Esophagus muscularis mucosa (tissue), 4 donors: ENCODE data around the gene UTP11. TPM values are rescaled to one million over a fixed set of nuclear protein-coding genes. Genes with fewer than 3 reads are reported as not detected.
"Not testable (repeated sequence)": the region's sequence is repeated elsewhere in the genome, so short reads cannot be mapped to it uniquely, and the experiment has no call there.

Experiments
- DNase-seq: peaks from one replicate; pipeline ENCODE4 v3.0.0-alpha.2; 2017; ENCODE audit errors: extremely low spot score
- H3K27ac ChIP-seq, 4 donors: fragments of 200-600 bp; sonication (generic); replicated peaks in 1 of 4; 1 replicate in 3 of 4; 2 replicates in 1 of 4; pipeline ENCODE4 v1.5.1; 2016 to 2019; ENCODE audit warnings: mild to moderate bottlenecking in 1 of 4
- H3K27me3 ChIP-seq, 4 donors: fragments of 200-600 bp; sonication (generic); one replicate each; pipeline versions ENCODE4 v1.5.1 to v1.6.0; 2016 to 2019
- H3K36me3 ChIP-seq, 4 donors: fragments of 200-600 bp; sonication (generic); one replicate each; pipeline ENCODE4 v1.5.1; 2016 to 2019
- H3K4me1 ChIP-seq, 4 donors: fragments of 200-600 bp; sonication (generic); one replicate each; pipeline ENCODE4 v1.5.1; 2016 to 2019
- H3K4me3 ChIP-seq, 4 donors: fragments of 200-600 bp; sonication (generic); 1 replicate in 2 of 4; 2 replicates in 2 of 4; pipeline ENCODE4 v1.5.1; 2016 to 2019; ENCODE audit warnings: mild to moderate bottlenecking in 4 of 4, moderate library complexity in 1 of 4
- H3K9me3 ChIP-seq, 4 donors: fragments of 200-600 bp; sonication (generic); 1 replicate in 3 of 4; 2 replicates in 1 of 4; pipeline ENCODE4 v1.5.1; 2016 to 2019
- EP300 ChIP-seq: sonication (generic); formaldehyde crosslinking; IDR thresholded peaks from one replicate; pipeline ENCODE4 v1.6.1; 2017; ENCODE audit warnings: antibody characterized with exemption
- POLR2A ChIP-seq: fragments of 450-650 bp; IDR thresholded peaks from one replicate; pipeline ENCODE4 v1.6.1; 2017; ENCODE audit warnings: antibody characterized with exemption, moderate library complexity, mild to moderate bottlenecking, low read depth
- POLR2AphosphoS5 ChIP-seq, 2 donors: sonication (generic); formaldehyde crosslinking; IDR thresholded peaks; one replicate each; pipeline ENCODE4 v1.6.1; 2017; ENCODE audit warnings: antibody characterized with exemption in 2 of 2
- WGBS: methylation state at CpG from one replicate; pipeline ENCODE4 v1.1.5; 2018; 5-methylcytosine and 5-hydroxymethylcytosine counted together
- intact Hi-C: fragments of 100-400 bp; cut with DNase I; formaldehyde crosslinking; loops from one replicate; pipeline ENCODE4 v1.15.1; 2023
- total RNA-seq, 4 donors: library from RNA; depleted of rRNA; stranded (reverse); fragments of >200 nt; gene quantifications; one replicate each; pipeline versions ENCODE4 v1.1.0 to v1.2.1, GENCODE V29; 2016
- TF ChIP-seq, protein P1 (sequence below), 3 experiments: fragments of 200-600 bp in 2 of 3; fragments of 450-650 bp in 1 of 3; sonication (generic) in 2 of 3; IDR thresholded peaks; one replicate each; pipeline ENCODE4 v1.5.1; 2017 to 2019; ENCODE audit warnings: antibody characterized with exemption in 3 of 3, mild to moderate bottlenecking in 2 of 3, moderate library complexity in 1 of 3

Gene UTP11, protein sequence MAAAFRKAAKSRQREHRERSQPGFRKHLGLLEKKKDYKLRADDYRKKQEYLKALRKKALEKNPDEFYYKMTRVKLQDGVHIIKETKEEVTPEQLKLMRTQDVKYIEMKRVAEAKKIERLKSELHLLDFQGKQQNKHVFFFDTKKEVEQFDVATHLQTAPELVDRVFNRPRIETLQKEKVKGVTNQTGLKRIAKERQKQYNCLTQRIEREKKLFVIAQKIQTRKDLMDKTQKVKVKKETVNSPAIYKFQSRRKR
- total RNA-seq = 10 to 100 TPM; 39.7 to 55.8 (median 42.4) TPM

DNA sequence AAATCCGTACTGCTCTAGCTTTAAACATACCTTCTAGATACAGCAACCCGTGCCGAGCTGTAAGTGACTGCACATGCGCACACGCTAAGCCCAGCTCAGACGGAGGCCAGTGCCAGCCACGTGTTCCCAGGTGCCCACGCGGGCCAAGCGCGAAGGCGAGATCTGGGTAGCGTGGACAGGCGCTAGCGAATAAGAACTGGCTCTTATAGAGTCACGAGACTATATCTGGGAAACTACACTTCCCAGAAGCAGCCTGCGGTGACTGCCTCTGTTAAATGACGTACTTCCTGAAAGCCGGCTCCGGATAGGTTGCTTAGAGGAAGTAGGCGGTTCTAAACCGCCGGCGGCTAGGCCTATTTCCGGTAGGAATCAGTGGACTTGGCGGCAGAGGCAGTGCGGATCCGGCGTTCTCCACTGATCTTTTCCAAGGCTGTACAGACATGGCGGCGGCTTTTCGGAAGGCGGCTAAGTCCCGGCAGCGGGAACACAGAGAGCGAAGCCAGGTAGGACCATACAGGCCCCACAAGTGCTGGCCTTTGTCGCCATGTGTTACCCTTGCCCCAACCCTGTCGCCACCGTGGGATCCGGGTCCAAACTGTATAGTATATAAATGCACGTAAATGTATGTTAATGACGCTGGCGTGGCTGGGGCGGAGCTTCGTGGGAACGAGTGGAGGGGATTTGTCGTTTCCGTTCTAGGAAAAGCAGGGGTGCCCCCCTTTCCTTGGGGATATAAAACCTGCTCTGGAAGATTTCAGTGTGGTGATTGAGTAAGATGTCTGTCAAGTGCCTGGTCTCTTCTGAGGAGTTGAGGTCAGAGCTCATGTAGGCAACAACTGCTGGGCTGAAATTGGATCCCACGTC lies at the start of gene UTP11:
Gene UTP11, plus strand, starts transcription at position 372 of the 864 bp plus-strand sequence. Its CDS starts 69 bp downstream, at position 441.
- under 1% methylated on average over 33 of the region's 49 CpGs for WGBS
- intact Hi-C loops = no loop called here
- H3K9me3 ChIP-seq = no peaks in the 10 kb centered on the region
- no peaks in the 10 kb centered on the region for H3K27me3 ChIP-seq
- peak within 1 kb of the TSS; percentile 84 to 96 (median 92) for H3K27ac ChIP-seq
- peak within 1 kb of the TSS; percentile 61 to 84 (median 76) for H3K4me3 ChIP-seq
- peaks cover 42 to 53% (median 50%) of the 10 kb centered on the region in 4 donors for H3K4me1 ChIP-seq
- H3K36me3 ChIP-seq = peaks cover 0 to 14% (median 8%) of the 10 kb centered on the region in 4 donors
- TF ChIP-seq EP300 = no peak
- TF ChIP-seq, protein P1, sequence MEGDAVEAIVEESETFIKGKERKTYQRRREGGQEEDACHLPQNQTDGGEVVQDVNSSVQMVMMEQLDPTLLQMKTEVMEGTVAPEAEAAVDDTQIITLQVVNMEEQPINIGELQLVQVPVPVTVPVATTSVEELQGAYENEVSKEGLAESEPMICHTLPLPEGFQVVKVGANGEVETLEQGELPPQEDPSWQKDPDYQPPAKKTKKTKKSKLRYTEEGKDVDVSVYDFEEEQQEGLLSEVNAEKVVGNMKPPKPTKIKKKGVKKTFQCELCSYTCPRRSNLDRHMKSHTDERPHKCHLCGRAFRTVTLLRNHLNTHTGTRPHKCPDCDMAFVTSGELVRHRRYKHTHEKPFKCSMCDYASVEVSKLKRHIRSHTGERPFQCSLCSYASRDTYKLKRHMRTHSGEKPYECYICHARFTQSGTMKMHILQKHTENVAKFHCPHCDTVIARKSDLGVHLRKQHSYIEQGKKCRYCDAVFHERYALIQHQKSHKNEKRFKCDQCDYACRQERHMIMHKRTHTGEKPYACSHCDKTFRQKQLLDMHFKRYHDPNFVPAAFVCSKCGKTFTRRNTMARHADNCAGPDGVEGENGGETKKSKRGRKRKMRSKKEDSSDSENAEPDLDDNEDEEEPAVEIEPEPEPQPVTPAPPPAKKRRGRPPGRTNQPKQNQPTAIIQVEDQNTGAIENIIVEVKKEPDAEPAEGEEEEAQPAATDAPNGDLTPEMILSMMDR (IDR thresholded peaks at IDR 0.05) = peak in 1 of 3 experiments; percentile 4
- peak; percentile 92 to 95 for TF ChIP-seq POLR2AphosphoS5 (IDR thresholded peaks at IDR 0.05)
- TF ChIP-seq POLR2A = peak; percentile 65
- DNase-seq = peak; percentile 98

DNA sequence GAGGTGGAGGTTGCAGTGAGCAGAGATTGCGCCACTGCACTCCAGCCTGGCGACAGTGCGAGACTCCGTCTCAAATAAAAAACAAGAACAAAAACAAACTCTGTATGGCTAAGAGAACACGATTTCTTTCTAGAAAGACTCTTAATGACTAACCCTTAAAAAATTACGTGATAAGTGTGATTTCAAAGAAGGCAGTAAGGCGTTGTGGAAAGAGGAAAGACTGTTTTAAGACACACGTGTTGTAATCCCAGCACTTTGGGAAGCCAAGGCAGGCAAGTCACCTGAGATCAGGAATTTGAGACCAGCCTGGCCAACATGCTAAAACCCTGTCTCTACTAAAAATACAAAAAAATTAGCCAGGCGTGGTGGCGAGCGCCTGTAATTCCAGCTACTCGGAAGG lies 48.4 kb upstream of the UTP11 start:
- intact Hi-C loops, DNase-seq, H3K9me3 ChIP-seq, H3K27ac ChIP-seq, H3K4me3 ChIP-seq, H3K27me3 ChIP-seq, H3K4me1 ChIP-seq: not testable (repeated sequence)
- H3K36me3 ChIP-seq = peaks cover 55 to 96% (median 84%) of the 10 kb centered on the region in 4 donors
- 86% methylated on average over 12 of the region's 12 CpGs for WGBS

DNA sequence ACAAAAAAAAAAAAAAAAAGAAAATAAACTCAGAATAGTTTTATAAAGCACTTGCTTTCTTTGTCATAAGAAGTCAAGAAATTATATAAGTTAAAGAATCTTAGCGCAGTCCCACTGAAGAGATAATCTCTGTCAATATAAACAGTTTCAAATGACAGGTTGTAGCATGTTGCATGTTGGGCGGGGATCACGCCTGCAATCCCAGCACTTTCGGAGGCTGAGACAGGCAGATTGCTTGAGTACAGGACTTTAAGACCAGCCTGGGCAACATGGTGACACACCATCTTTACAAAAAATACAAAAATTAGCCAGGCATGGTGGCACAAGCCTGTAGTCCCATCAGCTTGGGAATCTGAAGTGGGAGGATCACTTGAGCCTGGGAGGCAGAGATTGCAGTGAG lies 47.2 kb upstream of the UTP11 start:
- H3K9me3 ChIP-seq = no peaks in the 10 kb centered on the region
- no peaks in the 10 kb centered on the region for H3K27me3 ChIP-seq
- WGBS = 94% methylated on average over 4 of the region's 4 CpGs
- peaks cover 0 to 13% (median 6%) of the 10 kb centered on the region in 4 donors for H3K4me1 ChIP-seq
- DNase-seq = no peak
- peaks cover 46 to 95% (median 83%) of the 10 kb centered on the region in 4 donors for H3K36me3 ChIP-seq
- no peak overlapping the region for H3K27ac ChIP-seq
- TF ChIP-seq POLR2A (no peak), EP300 (no peak), POLR2AphosphoS5 (IDR thresholded peaks at IDR 0.05) (no peak)
- TF ChIP-seq, protein P1 (IDR thresholded peaks at IDR 0.05) = no peak
- intact Hi-C loops = no loop called here
- H3K4me3 ChIP-seq = no peak overlapping the region

DNA sequence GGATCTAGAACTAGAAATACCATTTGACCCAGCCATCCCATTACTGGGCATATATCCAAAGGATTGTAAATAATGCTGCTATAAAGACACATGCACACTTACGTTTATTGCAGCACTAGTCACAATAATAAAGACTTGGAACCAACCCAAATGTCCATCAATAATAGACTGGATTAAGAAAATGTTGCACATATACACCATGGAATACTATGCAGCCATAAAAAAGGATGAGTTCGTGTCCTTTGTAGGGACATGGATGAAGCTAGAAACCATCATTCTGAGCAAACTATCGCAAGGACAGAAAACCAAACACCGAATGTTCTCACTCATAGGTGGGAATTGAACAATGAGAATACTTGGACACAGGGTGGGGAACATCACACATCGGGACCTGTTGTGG lies 38.9 kb upstream of the UTP11 start:
- WGBS = 86% methylated on average over 5 of the region's 5 CpGs
- not testable (repeated sequence) for H3K4me1 ChIP-seq, H3K27ac ChIP-seq, H3K4me3 ChIP-seq, H3K9me3 ChIP-seq, DNase-seq, H3K27me3 ChIP-seq
- peaks cover 37 to 95% (median 76%) of the 10 kb centered on the region in 4 donors for H3K36me3 ChIP-seq
- intact Hi-C loops = loop anchor here (10.0 kb wide), 1 partner anchor 89 kb away; no protein-coding TSS in a partner anchor

DNA sequence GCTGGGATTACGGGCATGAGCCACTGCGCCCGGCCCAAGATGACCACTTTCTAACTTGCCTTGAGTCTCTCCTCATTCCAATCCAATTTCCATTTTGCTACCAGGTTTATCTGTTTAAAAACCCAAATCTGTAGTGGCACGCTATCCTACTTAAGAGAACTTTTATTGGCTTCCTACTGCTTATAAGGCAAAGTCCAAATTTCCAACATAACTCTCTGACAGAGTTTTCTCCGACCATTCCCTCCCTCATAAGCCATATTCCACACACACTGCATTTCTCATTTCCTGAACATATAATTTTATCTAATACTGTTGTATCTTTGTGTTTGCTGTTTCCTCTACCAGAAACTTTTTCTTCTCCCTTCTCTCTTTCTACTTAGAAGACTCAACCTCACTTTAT lies 38.0 kb upstream of the UTP11 start:
- no peaks in the 10 kb centered on the region for H3K9me3 ChIP-seq
- TF ChIP-seq POLR2AphosphoS5 (IDR thresholded peaks at IDR 0.05) (no peak), EP300 (no peak), POLR2A (no peak)
- TF ChIP-seq, protein P1 (IDR thresholded peaks at IDR 0.05) = no peak
- no peaks in the 10 kb centered on the region for H3K4me1 ChIP-seq
- DNase-seq = no peak
- H3K36me3 ChIP-seq = peaks cover 41 to 95% (median 76%) of the 10 kb centered on the region in 4 donors
- intact Hi-C loops = loop anchor here (10.0 kb wide), 1 partner anchor 90 kb away; no protein-coding TSS in a partner anchor
- H3K27ac ChIP-seq = no peak overlapping the region
- 96% methylated on average over 5 of the region's 5 CpGs for WGBS
- no peaks in the 10 kb centered on the region for H3K27me3 ChIP-seq
- no peak overlapping the region for H3K4me3 ChIP-seq
